GM12892 (cell line): ENCODE results near the gene ADCY6.

Experiments used
- POLR2A ChIP-seq: IDR thresholded peaks from 2 replicates; pipeline ENCODE4 v1.6.1; 2011; ENCODE audit warnings: low read depth, low read length, control low read depth
- POLR2AphosphoS5 ChIP-seq: IDR thresholded peaks from 2 replicates; pipeline ENCODE4 v1.6.1; 2011; ENCODE audit warnings: low read depth, low read length, control low read depth
- TAF1 ChIP-seq: IDR thresholded peaks from 2 replicates; pipeline ENCODE4 v1.6.1; 2011; ENCODE audit warnings: low read depth, mild to moderate bottlenecking, control low read depth, low read length, borderline replicate concordance

DNA sequence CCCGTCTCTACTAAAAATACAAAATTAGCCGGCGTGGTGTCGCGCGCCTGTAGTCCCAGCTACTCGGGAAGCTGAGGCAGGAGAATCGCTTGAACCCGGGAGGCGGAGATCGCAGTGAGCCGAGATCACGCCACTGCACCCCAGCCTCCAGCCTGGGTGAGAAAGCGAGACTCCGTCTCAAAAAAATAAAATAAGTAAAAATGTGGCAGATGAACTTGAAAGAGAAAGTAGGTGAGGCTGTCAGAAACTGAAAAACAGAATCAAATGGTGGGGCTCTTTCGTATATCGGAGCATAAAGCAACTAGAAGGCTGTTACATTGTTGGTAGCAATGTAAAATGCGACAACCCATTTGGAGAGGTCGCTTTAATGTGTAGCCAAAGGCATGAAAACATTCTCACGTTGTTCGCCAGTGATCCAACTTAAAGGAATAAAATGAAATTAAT is 71.6 kb downstream of the ADCY6 start:
- TF ChIP-seq POLR2AphosphoS5 = no peak; the same call in 1 of the 2 replicates
- TF ChIP-seq POLR2A = no peak
- TF ChIP-seq TAF1 = no peak
